GM21717 (cell line): ENCODE data around the gene ZG16.

Source experiments
- ATAC-seq: cut with Tn5 transposase; IDR thresholded peaks from one replicate; pipeline ENCODE4 v1.9.1; 2021; ENCODE audit warnings: mild to moderate bottlenecking, moderate library complexity; ENCODE audit not compliant: unreplicated experiment

The ZG16 gene

DNA sequence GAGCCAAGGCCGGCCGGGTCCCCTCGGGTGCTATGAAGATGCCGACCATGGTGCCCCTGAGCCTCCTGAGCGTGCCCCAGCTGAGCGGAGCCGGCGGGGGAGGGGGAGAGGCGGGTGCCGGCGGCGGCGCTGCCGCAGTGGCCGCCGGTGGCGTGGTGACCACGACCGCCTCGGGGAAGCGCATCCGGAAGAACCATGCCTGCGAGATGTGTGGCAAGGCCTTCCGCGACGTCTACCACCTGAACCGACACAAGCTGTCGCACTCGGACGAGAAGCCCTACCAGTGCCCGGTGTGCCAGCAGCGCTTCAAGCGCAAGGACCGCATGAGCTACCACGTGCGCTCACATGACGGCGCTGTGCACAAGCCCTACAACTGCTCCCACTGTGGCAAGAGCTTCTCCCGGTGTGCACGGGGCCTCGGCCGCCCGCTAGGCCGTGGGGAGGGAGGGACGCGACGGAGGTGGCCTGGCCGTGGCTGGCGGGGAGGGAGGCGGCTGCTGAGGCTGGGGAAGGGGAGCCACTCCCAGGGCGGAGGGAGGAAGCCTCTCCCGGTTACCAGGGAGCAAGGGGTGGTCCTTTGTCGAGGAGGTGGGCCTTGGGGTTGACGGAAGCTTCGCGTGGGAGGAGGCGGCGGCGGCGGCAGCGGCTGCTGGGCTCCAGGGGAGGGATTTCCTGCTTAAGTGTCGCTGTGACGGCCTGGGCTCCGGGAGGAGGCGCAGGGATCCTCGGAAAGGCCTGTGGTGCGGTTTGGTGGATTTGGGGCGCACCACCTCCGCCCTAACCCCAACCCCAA is 29.6 kb downstream of the ZG16 start:
- peak; percentile 14 for ATAC-seq

- no peak for ATAC-seq
These were observed 30.3 kb downstream of the ZG16 start for GRCh38 chr16:29808219-29808900.

- ATAC-seq: no peak
These were observed 31.1 kb downstream of the ZG16 start for GRCh38 chr16:29809031-29809747.

DNA sequence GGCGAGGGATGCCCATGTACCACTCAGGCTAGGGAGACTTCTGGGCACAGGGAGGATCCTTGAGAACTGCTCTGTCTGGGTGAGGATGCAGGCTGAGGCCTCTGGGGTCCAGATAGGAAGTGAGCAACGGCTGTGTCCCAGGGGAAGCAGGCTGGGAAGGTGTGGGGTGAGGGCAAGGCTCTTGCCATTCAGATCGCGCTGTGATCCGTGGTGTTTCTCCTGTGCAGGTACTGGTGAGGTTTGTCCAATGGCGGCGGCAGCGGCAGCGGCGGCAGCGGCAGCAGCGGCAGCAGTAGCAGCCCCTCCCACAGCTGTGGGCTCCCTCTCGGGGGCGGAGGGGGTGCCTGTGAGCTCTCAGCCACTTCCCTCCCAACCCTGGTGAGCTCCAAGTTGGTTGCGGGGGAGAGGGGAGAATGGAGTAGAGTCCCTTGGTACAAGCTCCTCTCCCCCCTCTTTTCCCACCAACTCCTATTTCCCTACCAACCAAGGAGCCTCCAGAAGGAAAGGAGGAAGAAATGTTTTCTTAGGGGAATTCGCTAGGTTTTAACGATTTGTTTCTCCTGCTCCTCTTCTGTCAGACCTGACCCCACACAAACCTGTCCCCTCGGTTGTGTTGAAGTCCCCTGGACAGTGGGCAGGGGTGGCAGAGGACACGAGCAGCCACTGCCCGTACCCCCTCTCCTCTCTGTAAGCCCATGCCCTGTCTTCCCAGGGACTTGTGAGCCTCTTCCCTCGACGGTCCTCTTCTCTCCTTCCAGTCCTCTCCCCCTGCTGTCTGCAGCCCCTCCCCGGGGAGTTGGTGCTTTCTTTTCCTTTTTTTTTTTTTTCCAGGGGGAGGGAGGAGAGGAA is 32.0 kb downstream of the ZG16 start:
- ATAC-seq: no peak

DNA sequence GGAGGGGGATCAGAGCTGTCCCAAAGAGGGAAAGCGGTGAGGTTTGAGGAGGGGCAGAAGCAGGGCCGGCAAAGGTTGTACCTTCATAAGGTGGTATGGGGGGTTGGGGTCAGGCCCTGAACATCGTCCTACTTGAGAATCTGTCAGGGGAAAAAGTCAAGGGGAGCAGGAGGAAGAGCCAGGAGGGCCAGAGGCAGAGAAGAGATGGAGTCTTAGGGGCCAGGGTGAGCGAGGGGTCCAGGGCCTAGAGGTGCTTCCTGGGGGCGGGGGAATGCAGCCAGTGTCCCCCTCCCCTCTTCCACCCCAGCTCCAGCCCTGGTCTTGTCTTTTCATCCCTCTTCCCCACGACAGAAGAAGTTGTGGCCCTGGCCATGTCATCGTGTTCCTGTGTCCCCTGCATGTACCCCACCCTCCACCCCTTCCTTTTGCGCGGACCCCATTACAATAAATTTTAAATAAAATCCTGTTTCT is 32.7 kb downstream of the ZG16 start:
- no peak for ATAC-seq

GRCh38 chr16:29811170-29811895 is 33.3 kb downstream of the ZG16 start:
- no peak for ATAC-seq

- ATAC-seq: no peak
These were observed 34.0 kb downstream of the ZG16 start, which contains the start of gene PRRT2 for GRCh38 chr16:29811896-29812665. Gene PRRT2, plus strand, starts transcription at chr16:29812193. Its CDS starts 862 bp downstream, at chr16:29813055.

GRCh38 chr16:29812754-29813643 is 34.9 kb downstream of the ZG16 start:
- ATAC-seq: no peak

GRCh38 chr16:29813644-29814562 is 35.8 kb downstream of the ZG16 start:
- ATAC-seq: no peak

DNA sequence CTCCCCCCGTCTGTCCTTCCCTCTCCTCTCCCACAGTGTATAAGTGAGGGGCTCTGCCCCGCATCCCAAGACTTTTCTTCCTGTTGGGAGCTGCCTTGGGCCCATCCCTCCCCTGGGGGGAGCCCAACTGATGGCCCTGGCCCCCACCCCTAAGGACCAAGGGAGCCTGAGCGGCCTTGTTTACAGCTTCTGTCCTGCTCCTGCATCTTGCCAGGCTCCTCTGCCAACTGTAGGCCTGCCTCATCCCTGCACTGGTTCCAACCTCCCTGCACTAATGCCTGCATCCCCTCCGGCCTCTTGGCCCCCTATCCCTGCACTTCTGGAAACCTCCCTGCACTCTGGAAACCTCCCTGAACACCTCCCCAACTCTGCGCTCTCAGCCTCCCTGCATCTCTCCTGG is 36.5 kb downstream of the ZG16 start:
- no peak for ATAC-seq

DNA sequence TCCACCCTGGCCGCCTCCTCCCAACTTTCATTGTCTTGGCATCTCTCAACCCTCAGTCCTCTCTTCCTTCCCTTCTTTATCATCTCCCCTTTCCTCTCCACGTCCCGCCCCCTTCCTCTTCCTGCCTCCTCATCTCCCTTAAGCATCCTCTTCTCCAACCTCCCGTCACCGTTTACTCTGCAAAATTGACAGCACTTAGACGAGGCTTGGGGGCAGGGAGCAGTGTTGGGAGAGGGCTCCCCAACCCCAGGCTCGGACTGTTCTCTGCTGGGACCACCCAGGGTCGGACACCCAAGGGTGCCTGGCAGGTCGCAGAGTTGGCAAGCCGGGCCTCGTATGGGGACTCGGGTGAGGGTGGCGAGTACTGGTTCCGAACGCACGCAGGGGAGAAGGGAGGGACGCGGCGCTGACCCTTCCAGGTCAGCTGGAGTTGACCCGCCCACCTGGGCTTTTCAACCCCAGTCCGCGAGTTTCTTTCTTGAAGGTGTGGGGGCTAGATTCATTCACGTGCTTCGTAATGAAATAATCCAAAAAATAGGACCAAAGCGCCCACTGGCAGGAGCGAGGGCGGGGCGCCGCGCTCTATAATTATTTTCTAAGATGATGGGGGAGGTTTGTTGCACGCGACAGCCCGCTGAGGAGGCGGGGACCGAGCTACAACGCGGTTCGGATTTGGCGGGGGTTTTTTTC is 37.1 kb downstream of the ZG16 start:
- ATAC-seq: no peak

- ATAC-seq: peak; percentile 44
These were observed 38.0 kb downstream of the ZG16 start, which contains the start of gene PAGR1 for GRCh38 chr16:29815793-29816693. Gene PAGR1, plus strand, starts transcription at chr16:29816152. Its CDS starts 374 bp downstream, at chr16:29816526.

DNA sequence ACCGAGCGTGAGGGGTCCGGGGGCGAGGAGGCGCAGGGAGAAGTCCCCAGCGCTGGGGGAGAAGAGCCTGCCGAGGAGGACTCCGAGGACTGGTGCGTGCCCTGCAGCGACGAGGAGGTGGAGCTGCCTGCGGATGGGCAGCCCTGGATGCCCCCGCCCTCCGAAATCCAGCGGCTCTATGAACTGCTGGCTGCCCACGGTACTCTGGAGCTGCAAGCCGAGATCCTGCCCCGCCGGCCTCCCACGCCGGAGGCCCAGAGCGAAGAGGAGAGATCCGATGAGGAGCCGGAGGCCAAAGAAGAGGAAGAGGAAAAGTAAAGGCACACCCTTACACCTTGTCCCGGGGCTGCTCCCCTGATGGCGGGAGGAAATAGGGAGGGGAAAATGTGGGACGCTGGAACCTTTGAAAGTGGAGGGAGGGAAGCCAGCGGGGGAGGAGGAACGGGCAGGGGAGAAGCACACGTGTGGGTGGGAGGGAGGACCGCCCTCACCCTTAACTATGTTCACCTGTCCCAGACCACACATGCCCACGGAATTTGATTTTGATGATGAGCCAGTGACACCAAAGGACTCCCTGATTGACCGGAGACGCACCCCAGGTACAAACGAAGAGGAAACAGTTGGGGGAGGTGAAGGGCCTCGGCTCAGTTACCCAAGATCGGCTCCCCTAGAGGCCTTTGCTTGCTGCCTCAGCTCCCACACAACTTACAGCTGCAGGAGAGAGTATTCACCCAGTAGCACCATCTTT is 38.8 kb downstream of the ZG16 start:
- ATAC-seq: peak; percentile 6

DNA sequence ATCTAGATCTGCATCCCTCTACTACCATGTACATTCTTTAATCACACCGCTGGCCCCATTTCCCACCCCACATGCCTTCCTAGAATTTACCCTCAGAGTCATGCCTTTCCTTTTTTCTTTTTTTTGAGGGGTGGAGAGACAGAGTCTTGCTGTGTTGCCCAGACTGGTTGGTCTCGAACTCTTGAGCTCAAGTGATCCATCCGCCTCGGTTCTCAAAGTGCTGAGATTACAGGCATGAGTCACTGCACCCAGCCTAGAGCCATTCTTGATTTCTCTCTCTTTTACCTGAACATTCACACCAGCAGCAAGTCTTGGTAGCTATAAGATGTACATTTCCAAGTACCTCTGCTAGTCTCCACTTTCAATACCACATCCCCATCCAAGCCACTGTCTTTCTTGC is 40.0 kb downstream of the ZG16 start:
- ATAC-seq: no peak

DNA sequence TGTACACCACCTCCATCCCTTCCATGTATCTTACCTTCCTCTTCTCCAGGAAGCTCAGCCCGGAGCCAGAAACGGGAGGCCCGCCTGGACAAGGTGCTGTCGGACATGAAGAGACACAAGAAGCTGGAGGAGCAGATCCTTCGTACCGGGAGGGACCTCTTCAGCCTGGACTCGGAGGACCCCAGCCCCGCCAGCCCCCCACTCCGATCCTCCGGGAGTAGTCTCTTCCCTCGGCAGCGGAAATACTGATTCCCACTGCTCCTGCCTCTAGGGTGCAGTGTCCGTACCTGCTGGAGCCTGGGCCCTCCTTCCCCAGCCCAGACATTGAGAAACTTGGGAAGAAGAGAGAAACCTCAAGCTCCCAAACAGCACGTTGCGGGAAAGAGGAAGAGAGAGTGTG is 41.5 kb downstream of the ZG16 start:
- no peak for ATAC-seq
